ENCODE measurements around the gene CDC42SE2. TPM values are rescaled to one million over a fixed set of nuclear protein-coding genes. Genes with fewer than 3 reads are reported as not detected.
"Not testable (repeated sequence)": the region's sequence is repeated elsewhere in the genome, so short reads cannot be mapped to it uniquely, and the experiment has no call there.

CDC42SE2 gene
- total RNA-seq, 6 donors from 2014 or later = 13.6 to 92.1 (median 36.5) TPM

DNA sequence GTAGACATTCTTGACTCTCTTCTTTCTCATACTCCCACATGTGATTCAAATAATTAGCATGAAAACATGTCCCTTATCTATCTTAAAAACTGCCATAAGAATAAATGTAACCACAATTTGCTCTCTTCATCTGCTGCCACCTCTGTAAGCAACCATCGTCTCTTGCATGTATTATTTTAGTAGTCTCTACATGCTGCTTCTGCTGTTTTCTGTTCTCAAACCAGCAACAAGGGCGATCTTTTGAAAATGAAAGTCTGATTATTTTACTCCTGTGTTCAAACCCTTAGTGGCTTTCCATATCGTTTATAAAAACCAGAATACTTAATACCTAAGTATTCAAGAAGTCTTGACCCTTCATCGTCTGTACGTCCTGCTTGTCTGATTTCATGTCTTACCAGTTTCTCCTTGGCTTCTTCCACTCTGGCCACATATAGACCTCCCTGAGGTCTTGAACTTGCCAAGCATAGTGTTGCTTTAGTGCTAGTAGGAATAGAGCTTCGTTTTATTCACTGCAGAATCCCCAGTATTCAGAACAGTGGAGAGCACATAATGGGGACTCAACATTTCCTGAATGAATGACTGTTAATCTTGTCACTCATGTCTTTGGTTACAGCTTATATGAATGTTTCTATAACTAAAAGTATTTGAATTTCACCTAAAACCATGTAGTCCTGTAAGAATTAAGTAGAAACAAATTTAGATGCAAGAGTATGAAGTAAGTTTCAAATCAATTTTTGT lies 10.6 kb downstream of the CDC42SE2 start:
- ATAC-seq (ENCODE audit: low FRiP score in 2 of 2) (no peak), DNase-seq (no peak)
- Histone ChIP-seq H3K4me3 (no peak overlapping the region), H3K27me3 (no peaks in the 10 kb centered on the region), H3K27ac (no peak overlapping the region), H3K9me3 (no peaks in the 10 kb centered on the region), H3K36me3 (no peaks in the 10 kb centered on the region), H3K4me1 (peaks cover under 1 to 24% (median 8%) of the 10 kb centered on the region in 4 donors)
- 72 to 83% methylated on average over 6 of the region's 6 CpGs for WGBS, 2 donors
- TF ChIP-seq, protein P1, sequence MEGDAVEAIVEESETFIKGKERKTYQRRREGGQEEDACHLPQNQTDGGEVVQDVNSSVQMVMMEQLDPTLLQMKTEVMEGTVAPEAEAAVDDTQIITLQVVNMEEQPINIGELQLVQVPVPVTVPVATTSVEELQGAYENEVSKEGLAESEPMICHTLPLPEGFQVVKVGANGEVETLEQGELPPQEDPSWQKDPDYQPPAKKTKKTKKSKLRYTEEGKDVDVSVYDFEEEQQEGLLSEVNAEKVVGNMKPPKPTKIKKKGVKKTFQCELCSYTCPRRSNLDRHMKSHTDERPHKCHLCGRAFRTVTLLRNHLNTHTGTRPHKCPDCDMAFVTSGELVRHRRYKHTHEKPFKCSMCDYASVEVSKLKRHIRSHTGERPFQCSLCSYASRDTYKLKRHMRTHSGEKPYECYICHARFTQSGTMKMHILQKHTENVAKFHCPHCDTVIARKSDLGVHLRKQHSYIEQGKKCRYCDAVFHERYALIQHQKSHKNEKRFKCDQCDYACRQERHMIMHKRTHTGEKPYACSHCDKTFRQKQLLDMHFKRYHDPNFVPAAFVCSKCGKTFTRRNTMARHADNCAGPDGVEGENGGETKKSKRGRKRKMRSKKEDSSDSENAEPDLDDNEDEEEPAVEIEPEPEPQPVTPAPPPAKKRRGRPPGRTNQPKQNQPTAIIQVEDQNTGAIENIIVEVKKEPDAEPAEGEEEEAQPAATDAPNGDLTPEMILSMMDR (IDR thresholded peaks at IDR 0.05) = no peak
- TF ChIP-seq POLR2A (IDR thresholded peaks at IDR 0.05) = no peak
- TF ChIP-seq EP300 (IDR thresholded peaks at IDR 0.05) = no peak
- TF ChIP-seq POLR2AphosphoS5 (IDR thresholded peaks at IDR 0.05) = no peak

DNA sequence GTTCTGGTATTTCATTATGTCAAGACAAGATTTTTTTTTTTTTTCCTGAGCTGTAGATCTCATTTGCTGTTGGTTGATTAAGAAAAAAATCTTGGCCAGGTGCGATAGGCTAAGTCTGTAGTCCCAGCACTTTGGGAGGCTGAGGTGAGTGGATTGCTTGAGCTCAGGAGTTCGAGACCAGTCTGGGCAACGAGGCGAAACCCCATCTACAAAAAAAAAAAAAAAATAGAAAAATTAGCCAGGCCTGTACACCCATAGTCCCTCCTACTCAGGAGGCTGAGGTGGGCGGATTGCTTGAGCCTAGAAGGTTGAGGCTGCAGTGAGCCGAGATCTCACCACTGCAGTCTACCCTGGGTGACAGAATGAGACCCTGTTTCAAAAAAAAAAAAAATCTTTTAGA lies 12.2 kb downstream of the CDC42SE2 start:
- Histone ChIP-seq H3K27me3 (no peaks in the 10 kb centered on the region), H3K4me1 (peaks cover 12 to 31% (median 15%) of the 10 kb centered on the region in 4 donors), H3K36me3 (no peaks in the 10 kb centered on the region), H3K4me3 (no peak overlapping the region), H3K9me3 (no peaks in the 10 kb centered on the region), H3K27ac (no peak overlapping the region)
- WGBS, 2 donors = 82 to 83% methylated on average over 6 of the region's 6 CpGs
- ATAC-seq (ENCODE audit: low FRiP score in 2 of 2) (no peak), DNase-seq (no peak)
- TF ChIP-seq POLR2A (IDR thresholded peaks at IDR 0.05) = no peak
- TF ChIP-seq EP300 (IDR thresholded peaks at IDR 0.05) = no peak
- TF ChIP-seq, protein P1 (IDR thresholded peaks at IDR 0.05) = no peak
- no peak for TF ChIP-seq POLR2AphosphoS5 (IDR thresholded peaks at IDR 0.05)

DNA sequence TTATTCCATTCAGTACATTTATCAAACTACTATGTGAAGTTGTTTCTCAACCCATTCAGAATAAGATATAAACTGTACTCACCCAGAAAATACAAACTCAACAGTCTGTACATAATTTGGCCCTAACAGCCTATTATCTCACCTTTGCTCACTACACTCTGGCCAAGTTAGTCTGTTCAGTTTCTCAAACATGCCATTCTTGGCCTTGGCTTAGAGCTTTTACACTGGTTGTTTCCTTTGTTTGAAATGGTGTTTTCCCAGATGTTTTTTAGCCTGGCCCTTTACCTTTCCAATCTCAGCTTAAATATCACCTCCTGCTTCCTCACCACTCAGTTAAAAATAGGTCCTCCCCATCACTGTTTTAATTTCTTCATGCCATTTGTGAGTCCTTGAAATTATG lies 13.6 kb downstream of the CDC42SE2 start:
- Histone ChIP-seq H3K27me3 (no peaks in the 10 kb centered on the region), H3K9me3 (no peaks in the 10 kb centered on the region), H3K36me3 (no peaks in the 10 kb centered on the region), H3K27ac (no peak overlapping the region), H3K4me1 (peaks cover 15 to 26% (median 19%) of the 10 kb centered on the region in 4 donors), H3K4me3 (no peak overlapping the region)
- ATAC-seq (ENCODE audit: low FRiP score in 2 of 2) (no peak), DNase-seq (no peak)
- TF ChIP-seq POLR2A (IDR thresholded peaks at IDR 0.05) = no peak
- TF ChIP-seq EP300 (IDR thresholded peaks at IDR 0.05) = no peak
- TF ChIP-seq, protein P1 (IDR thresholded peaks at IDR 0.05) = no peak

DNA sequence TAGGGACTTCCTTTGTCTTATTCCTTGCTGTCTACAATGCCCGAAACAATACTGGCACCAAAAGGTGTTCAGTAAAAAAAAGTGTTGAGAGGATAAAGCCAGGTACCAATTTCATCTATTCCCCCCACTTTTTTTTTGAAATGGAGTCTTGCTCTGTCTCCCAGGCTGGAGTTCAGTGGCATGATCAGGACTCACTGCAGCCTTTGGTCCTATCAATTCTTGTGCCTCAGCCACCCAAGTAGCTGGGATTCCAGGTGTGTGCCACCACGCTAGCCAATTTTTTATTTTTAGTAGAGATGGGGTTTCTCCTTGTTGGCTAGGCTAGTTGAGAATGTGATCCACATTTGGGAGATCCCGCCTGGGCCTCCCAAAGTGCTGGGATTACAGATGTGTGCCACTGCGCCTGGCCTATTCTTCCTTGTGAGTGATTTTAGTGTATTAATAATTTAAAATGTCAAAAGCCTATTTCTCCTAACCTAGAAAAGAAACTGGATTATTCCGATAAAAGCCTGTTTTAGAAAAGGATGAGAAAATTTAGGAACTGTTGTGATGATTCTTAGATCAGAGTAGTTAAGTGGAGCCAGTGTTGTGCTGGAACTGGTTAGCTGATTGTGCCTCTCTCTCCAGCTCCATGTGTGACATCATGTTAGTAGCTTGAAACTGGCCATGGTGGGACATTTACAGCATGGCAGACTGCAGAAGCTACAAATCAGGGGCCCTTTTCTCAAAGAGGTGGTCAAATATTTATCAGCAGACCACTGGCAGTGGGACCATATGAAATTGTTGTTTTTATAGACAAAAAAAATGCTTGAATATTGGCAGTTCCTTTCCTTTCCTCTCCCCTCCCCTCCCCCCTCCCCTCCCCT lies 14.3 kb downstream of the CDC42SE2 start:
- 95 to 97% methylated on average over 5 of the region's 5 CpGs for WGBS, 2 donors
- Histone ChIP-seq H3K4me1 (peaks cover 15 to 27% (median 18%) of the 10 kb centered on the region in 4 donors), H3K27ac (no peak overlapping the region)

DNA sequence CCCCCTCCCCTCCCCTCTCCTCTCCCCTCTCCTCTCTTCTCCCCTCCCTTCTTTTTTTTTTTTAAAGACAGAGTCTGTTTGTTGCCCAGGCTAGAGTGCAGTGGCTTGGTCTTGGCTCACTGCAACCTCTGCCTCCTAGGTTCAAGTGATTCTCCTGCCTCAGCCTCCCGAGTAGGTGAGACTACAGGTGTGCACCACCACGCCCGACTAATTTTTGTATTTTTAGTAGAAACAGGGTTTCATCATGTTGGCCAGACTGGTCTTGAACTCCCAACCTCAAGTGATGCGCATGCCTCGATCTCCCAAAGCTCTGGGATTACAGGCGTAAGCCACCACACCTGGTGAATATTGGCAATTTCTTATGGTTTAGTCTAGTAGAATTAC lies 14.9 kb downstream of the CDC42SE2 start:
- WGBS, 2 donors = 83 to 93% methylated on average over 6 of the region's 6 CpGs

More for the DNA sequence above, 14.3 kb downstream of the CDC42SE2 start:
- Histone ChIP-seq H3K9me3 (no peaks in the 10 kb centered on the region), H3K4me3 (no peak overlapping the region), H3K27me3 (no peaks in the 10 kb centered on the region), H3K36me3 (no peaks in the 10 kb centered on the region)
- DNase-seq (no peak), ATAC-seq (ENCODE audit: low FRiP score in 2 of 2) (no peak)
- TF ChIP-seq EP300 (IDR thresholded peaks at IDR 0.05) (no peak), POLR2A (IDR thresholded peaks at IDR 0.05) (no peak), POLR2AphosphoS5 (IDR thresholded peaks at IDR 0.05) (no peak)
- TF ChIP-seq, protein P1 (IDR thresholded peaks at IDR 0.05) = no peak

More for the DNA sequence above, 14.9 kb downstream of the CDC42SE2 start:
- H3K4me3 ChIP-seq; H3K9me3 ChIP-seq; ATAC-seq (ENCODE audit: low FRiP score in 2 of 2); H3K36me3 ChIP-seq; H3K27ac ChIP-seq; H3K27me3 ChIP-seq; DNase-seq: not testable (repeated sequence)
- H3K4me1 ChIP-seq = peaks cover 15 to 27% (median 18%) of the 10 kb centered on the region in 4 donors
